KOPT-K1 (cell line): ENCODE results near the gene TRIM63.

ENCODE experiments used
- H3K27ac ChIP-seq: fragments of 200-600 bp; sonication (generic); 2 replicates; pipeline ENCODE4 v1.5.1; 2016; ENCODE audit warnings: antibody characterized with exemption, mild to moderate bottlenecking, low read depth, low read length; ENCODE audit not compliant: poor library complexity, severe bottlenecking
- H3K36me3 ChIP-seq: fragments of 200-600 bp; sonication (generic); 2 replicates; pipeline ENCODE4 v1.5.1; 2017; ENCODE audit warnings: antibody characterized with exemption, mild to moderate bottlenecking, low read length, moderate library complexity; ENCODE audit not compliant: insufficient read depth
- H3K9me3 ChIP-seq: fragments of 200-600 bp; sonication (generic); 2 replicates; pipeline ENCODE4 v1.5.1; 2017; ENCODE audit warnings: antibody characterized with exemption, low read length, mild to moderate bottlenecking; ENCODE audit not compliant: insufficient read depth, poor library complexity, severe bottlenecking

The TRIM63 gene

GRCh38 chr1:26050248-26050640 is 17.2 kb downstream of the TRIM63 start:
- no peaks in the 10 kb centered on the region for H3K36me3 ChIP-seq

GRCh38 chr1:26049531-26050247 is 17.7 kb downstream of the TRIM63 start:
- H3K27ac ChIP-seq: no peak overlapping the region
- H3K36me3 ChIP-seq: no peaks in the 10 kb centered on the region
- H3K9me3 ChIP-seq: no peaks in the 10 kb centered on the region

More at GRCh38 chr1:26050248-26050640, 17.2 kb downstream of the TRIM63 start:
- Histone ChIP-seq H3K27ac (no peak overlapping the region), H3K9me3 (no peaks in the 10 kb centered on the region)

- Histone ChIP-seq H3K27ac (no peak overlapping the region), H3K9me3 (no peaks in the 10 kb centered on the region), H3K36me3 (no peaks in the 10 kb centered on the region)
These were observed 20.1 kb downstream of the TRIM63 start for GRCh38 chr1:26047278-26047874.

GRCh38 chr1:26046246-26047095 is 21.0 kb downstream of the TRIM63 start:
- H3K9me3 ChIP-seq: no peaks in the 10 kb centered on the region
- H3K27ac ChIP-seq: no peak overlapping the region
- H3K36me3 ChIP-seq: no peaks in the 10 kb centered on the region

- no peaks in the 10 kb centered on the region for H3K36me3 ChIP-seq
- no peaks in the 10 kb centered on the region for H3K9me3 ChIP-seq
- no peak within 1 kb of the TSS for H3K27ac ChIP-seq
These were observed 21.6 kb downstream of the TRIM63 start, which contains the start of gene SLC30A2 for GRCh38 chr1:26045722-26046245. Gene SLC30A2 (minus strand): TSS chr1:26046118. CDS start chr1:26045896, 222 bp downstream.

GRCh38 chr1:26044971-26045721 is 22.3 kb downstream of the TRIM63 start:
- H3K36me3 ChIP-seq: no peaks in the 10 kb centered on the region
- no peak overlapping the region for H3K27ac ChIP-seq
- H3K9me3 ChIP-seq: no peaks in the 10 kb centered on the region

GRCh38 chr1:26044414-26044813 is 23.0 kb downstream of the TRIM63 start:
- H3K27ac ChIP-seq: no peak overlapping the region
- H3K36me3 ChIP-seq: no peaks in the 10 kb centered on the region

GRCh38 chr1:26043765-26044164 is 23.7 kb downstream of the TRIM63 start:
- Histone ChIP-seq H3K9me3 (no peaks in the 10 kb centered on the region), H3K27ac (no peak overlapping the region), H3K36me3 (no peaks in the 10 kb centered on the region)

More at GRCh38 chr1:26044414-26044813, 23.0 kb downstream of the TRIM63 start:
- H3K9me3 ChIP-seq: no peaks in the 10 kb centered on the region

GRCh38 chr1:26041978-26042377 is 25.5 kb downstream of the TRIM63 start:
- Histone ChIP-seq H3K36me3 (no peaks in the 10 kb centered on the region), H3K27ac (no peak overlapping the region), H3K9me3 (no peaks in the 10 kb centered on the region)

- Histone ChIP-seq H3K9me3 (no peaks in the 10 kb centered on the region), H3K36me3 (no peaks in the 10 kb centered on the region), H3K27ac (no peak overlapping the region)
These were observed 26.0 kb downstream of the TRIM63 start for GRCh38 chr1:26041401-26041800.

- Histone ChIP-seq H3K9me3 (no peaks in the 10 kb centered on the region), H3K36me3 (no peaks in the 10 kb centered on the region), H3K27ac (no peak overlapping the region)
These were observed 28.5 kb downstream of the TRIM63 start for GRCh38 chr1:26038904-26039303.

- Histone ChIP-seq H3K9me3 (no peaks in the 10 kb centered on the region), H3K36me3 (no peaks in the 10 kb centered on the region), H3K27ac (no peak overlapping the region)
These were observed 29.0 kb downstream of the TRIM63 start for GRCh38 chr1:26038477-26038876.

- Histone ChIP-seq H3K27ac (no peak overlapping the region), H3K36me3 (no peaks in the 10 kb centered on the region), H3K9me3 (no peaks in the 10 kb centered on the region)
These were observed 29.5 kb downstream of the TRIM63 start for GRCh38 chr1:26037904-26038303.

- no peaks in the 10 kb centered on the region for H3K9me3 ChIP-seq
- no peak overlapping the region for H3K27ac ChIP-seq
- no peaks in the 10 kb centered on the region for H3K36me3 ChIP-seq
These were observed 30.6 kb downstream of the TRIM63 start for GRCh38 chr1:26036756-26037281.
